Measurements from ENCODE around the gene PRKCQ. TPM values are rescaled to one million over a fixed set of nuclear protein-coding genes. Genes with fewer than 3 reads are reported as not detected.

The PRKCQ gene
- total and polyA plus RNA-seq, 2 of the 13 experiments (the other 11 are each of a cell fraction or from before 2014, with no cell fraction given) = 0.13 to 0.35 TPM

DNA sequence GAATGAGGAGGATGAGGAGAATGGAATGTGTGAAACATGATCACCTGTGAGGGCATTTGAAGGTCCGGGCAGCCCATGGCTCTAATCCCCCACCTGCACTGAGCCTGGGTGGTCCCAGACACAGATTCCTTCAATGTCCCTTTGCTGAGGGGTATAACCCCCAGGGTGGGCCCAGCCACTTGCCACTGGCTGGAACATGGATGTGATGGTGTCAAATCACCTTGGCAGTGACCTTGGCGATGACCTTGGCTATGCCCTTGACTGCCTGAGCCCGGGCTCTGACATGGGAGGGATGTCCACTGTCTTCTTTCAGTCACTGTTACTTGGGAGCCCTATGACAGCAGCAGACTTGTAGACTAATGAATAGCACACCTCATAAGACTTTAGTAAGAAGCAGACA lies 44.0 kb downstream of the PRKCQ start:
- Histone ChIP-seq H3K27ac (ENCODE audit: extremely low read length, insufficient read depth, low read length) (no peak overlapping the region), H3K79me2 (ENCODE audit: insufficient read depth, low read length) (no peaks in the 10 kb centered on the region), H3K36me3 (replicated peaks in 1 of 2; ENCODE audit: control insufficient read depth in 1 of 2, insufficient read depth in 2 of 2, low read length in 2 of 2) (no peaks in the 10 kb centered on the region), H3K4me3 (replicated peaks in 1 of 3; ENCODE audit: insufficient read depth in 1 of 3, low read depth in 2 of 3, low read length in 3 of 3) (no peak overlapping the region), H3K4me2 (ENCODE audit: low read depth, low read length) (no peak overlapping the region), H3K27me3 (ENCODE audit: control insufficient read depth in 1 of 2, insufficient read depth in 2 of 2, low read length in 2 of 2) (peaks cover 0 to 12% of the 10 kb centered on the region in 2 experiments; a peak in 3 of 5 replicates), H2AFZ (ENCODE audit: low read length) (no peak overlapping the region), H3K4me1 (ENCODE audit: insufficient read depth, low read length) (no peaks in the 10 kb centered on the region), H4K20me1 (ENCODE audit: insufficient read depth, low read length) (no peaks in the 10 kb centered on the region), H3K9ac (ENCODE audit: insufficient read depth, low read depth, low read length) (no peak overlapping the region), H3K9me3 (ENCODE audit: low read length) (no peaks in the 10 kb centered on the region)
- intact Hi-C loops (cut with micrococcal nuclease; ENCODE audit: unreplicated experiment) (no loop called here), in situ Hi-C loops (cut with HindIII; ENCODE audit: extremely low pct_ligation_motif_present, low pct_unique_long_range_greater_than_20kb) (no loop called here)
- no peak for FAIRE-seq
- ATAC-seq = no peak
- POLR2A ChIA-PET = no interaction called here
- no TSS peak for BruUV-seq (replicated peaks)
- TF ChIP-seq ZBTB34 (CRISPR knock-in tag; IDR thresholded peaks at IDR 0.05) (no peak), ZNF629 (CRISPR knock-in tag; conservative IDR thresholded peaks at IDR 0.05) (no peak), ZEB1 (IDR thresholded peaks at IDR 0.05; ENCODE audit: insufficient replicate concordance, low read depth) (no peak), NFYC (CRISPR knock-in tag; IDR thresholded peaks at IDR 0.05) (no peak), CREBL2 (CRISPR knock-in tag; IDR thresholded peaks at IDR 0.05; ENCODE audit: borderline replicate concordance) (no peak), ZNF570 (CRISPR knock-in tag; IDR thresholded peaks at IDR 0.05; ENCODE audit: borderline replicate concordance) (no peak), FUBP1 (CRISPR knock-in tag; IDR thresholded peaks at IDR 0.05; ENCODE audit: borderline replicate concordance) (no peak)
- 40% methylated on average over 2 of the region's 3 CpGs for WGBS (ENCODE audit: low lambda C conversion rate)
- CTCF ChIA-PET (ENCODE audit: low intra/inter-chr PET ratio, low total read pairs) = no interaction called here
- DNase-seq (ENCODE audit: low spot score) = no peak

All from HepG2 (cell line).